ENCODE data around the gene DVL1. TPM values are rescaled to one million over a fixed set of nuclear protein-coding genes. Genes with fewer than 3 reads are reported as not detected.

DVL1 gene
- total and polyA plus RNA-seq, 12 donors, result 64.7 to 153 (median 79.7) TPM

DNA sequence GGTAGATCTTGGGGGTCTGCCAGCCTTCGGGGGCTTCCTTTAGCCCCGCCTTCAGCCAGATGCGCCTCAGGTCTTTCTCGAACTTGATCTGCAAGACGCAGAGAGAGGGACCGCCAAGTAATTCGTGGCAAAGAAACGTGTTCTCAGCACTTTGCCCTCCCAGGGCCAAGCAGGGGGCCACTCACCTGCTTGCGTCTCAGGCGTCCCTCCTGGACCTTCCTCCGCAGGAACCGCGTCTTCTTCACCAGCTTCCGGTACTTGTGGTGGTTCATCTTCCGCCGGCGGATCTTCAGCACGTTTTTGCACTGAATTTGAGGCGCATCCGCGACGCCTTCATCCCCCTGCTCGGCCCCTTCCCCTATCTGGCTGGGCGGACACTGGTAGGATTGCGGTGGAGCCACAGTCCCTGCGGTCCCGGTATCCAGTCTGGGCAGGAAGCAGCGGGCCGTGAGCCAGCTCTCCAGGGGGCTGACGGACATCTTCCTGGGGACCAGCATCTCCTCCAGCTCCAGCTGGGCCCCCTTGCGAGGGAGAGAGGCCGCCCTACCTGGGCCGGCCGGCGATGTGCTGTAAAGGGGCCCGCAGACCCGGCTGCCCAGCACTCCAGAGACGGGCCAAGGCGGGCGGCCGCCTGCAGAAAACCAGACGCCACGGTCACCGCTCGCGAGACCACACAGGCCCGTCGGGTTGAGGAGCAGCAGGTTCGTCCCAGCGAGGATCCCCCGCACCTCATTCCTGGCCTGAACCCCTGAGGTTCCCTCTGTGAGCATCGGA lies 24.8 kb upstream of the DVL1 start:
- TF ChIP-seq, protein P1, sequence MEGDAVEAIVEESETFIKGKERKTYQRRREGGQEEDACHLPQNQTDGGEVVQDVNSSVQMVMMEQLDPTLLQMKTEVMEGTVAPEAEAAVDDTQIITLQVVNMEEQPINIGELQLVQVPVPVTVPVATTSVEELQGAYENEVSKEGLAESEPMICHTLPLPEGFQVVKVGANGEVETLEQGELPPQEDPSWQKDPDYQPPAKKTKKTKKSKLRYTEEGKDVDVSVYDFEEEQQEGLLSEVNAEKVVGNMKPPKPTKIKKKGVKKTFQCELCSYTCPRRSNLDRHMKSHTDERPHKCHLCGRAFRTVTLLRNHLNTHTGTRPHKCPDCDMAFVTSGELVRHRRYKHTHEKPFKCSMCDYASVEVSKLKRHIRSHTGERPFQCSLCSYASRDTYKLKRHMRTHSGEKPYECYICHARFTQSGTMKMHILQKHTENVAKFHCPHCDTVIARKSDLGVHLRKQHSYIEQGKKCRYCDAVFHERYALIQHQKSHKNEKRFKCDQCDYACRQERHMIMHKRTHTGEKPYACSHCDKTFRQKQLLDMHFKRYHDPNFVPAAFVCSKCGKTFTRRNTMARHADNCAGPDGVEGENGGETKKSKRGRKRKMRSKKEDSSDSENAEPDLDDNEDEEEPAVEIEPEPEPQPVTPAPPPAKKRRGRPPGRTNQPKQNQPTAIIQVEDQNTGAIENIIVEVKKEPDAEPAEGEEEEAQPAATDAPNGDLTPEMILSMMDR (IDR thresholded peaks at IDR 0.05), result no peak
- DNase-seq (peak in 1 of 2 donors; percentile 27), ATAC-seq (no peak)
- Histone ChIP-seq H3K36me3 (peaks cover 0 to 19% (median 0%) of the 10 kb centered on the region in 9 donors), H3K4me3 (peak overlapping the region; percentile 76 to 100 (median 93)), H3K27ac (peak overlapping the region in 9 of 10 donors; percentile 91 to 99 (median 97)), H3K4me1 (peaks cover 16 to 45% (median 38%) of the 10 kb centered on the region in 9 donors), H3K9me3 (no peaks in the 10 kb centered on the region), H3K27me3 (no peaks in the 10 kb centered on the region)
- WGBS, 2 donors, result 46 to 48% methylated on average over 51 to 52 of the region's 52 CpGs
- intact Hi-C loops (cut with DNase I), result loop anchor here in 1 of 10 donors (10.0 kb wide), 1 partner anchor 131 kb away; no protein-coding TSS in a partner anchor

DNA sequence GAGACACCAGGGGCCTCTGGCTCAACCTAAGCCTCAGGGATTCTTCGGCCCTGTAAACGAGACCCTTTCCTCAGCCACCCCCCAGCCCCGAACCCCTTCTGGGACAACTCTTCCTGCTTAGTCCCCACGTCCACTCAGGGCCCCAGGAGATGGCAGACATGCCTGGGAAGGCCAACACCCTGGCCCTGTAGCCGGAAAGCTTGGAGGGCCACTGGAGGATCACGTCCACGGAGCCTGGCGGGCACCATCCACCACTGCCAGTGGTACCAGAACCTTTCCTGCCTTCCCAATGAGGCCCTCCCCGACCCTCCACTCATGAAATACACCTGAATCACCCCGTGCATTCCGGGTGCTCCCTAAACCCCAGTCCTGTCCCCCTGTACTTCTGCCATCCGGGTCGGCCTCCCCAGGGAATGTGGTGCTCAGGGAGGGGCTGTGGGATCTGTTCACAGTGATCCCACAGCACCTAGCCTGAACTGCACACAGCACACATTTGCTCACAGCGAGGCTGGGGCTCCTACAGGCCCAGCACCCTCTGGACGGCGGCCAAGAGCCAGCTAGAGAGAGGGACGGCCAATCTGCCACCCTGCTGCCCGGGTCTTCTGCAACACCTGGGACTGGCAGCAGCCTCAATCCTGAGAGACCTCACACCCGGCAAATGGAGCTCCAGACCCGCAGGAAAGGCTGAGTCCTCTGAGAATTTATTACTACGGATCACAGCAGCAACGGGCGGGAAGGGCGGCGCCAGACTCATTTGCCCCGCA lies 24.0 kb upstream of the DVL1 start:
- Histone ChIP-seq H3K36me3 (peaks cover 0 to 19% (median 0%) of the 10 kb centered on the region in 9 donors), H3K4me3 (peak overlapping the region in 4 of 10 donors; percentile 79 to 98 (median 93)), H3K4me1 (peaks cover 16 to 45% (median 38%) of the 10 kb centered on the region in 9 donors), H3K9me3 (no peaks in the 10 kb centered on the region), H3K27ac (no peak overlapping the region), H3K27me3 (no peaks in the 10 kb centered on the region)
- DNase-seq, result peak in 1 of 2 donors; percentile 25
- TF ChIP-seq, protein P1 (IDR thresholded peaks at IDR 0.05), result no peak
- 85 to 86% methylated on average over 26 of the region's 26 CpGs for WGBS, 2 donors
- intact Hi-C loops (cut with DNase I), result loop anchor here in 1 of 10 donors (10.0 kb wide), 1 partner anchor 132 kb away; no protein-coding TSS in a partner anchor
- ATAC-seq, result no peak

DNA sequence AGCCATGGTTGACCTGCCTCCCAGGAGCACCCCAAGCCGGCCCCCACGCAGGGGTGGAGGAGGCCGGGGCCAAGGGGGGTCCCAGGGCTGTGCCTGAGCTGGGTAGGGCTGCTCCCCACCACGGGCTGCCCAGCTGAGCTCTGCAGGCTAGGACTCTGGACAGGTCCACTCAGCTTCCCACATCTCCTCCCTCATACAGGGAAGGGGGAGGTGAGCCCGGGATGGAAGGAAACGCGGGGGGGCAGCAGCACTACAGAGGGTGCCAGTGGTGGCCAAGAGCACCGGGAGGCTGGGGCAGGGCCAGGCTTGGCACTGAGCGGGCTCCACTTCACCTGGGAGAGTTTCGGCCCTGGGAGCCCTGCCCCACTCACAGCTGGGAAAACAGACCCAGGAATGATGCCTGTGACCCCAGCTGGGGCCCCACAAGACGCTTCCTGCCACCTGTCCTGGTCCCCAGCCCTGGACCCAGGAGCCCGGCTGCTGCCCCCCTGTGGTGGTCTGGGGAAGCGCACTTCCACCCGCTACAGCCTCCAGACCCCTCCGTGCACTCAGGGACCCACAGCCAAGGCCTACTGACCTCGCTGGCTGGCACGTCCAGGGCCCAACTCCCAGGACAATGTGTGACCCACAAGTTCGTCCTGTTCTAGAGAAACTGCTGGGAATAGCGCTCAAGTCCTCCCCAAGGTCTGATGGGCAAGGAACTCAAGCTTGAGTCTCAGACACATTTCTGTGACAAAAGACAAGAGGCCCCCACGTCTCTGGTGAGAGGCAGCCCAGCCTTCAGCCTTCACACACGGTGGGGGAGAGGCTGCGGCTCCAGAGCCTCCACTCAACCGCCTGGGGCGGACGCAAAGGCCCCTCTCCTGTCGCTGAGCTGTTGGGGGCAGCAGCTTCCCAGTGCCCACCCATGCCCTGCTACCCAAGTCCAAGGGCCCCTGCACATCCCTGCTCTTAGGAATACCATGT lies 22.8 kb upstream of the DVL1 start:
- H3K27me3 ChIP-seq, result no peaks in the 10 kb centered on the region
- TF ChIP-seq, protein P1 (IDR thresholded peaks at IDR 0.05), result peak; percentile 91 to 98 (median 96)
- peak overlapping the region in 1 of 10 donors; percentile 4 for H3K4me3 ChIP-seq
- peaks cover 16 to 45% (median 38%) of the 10 kb centered on the region in 9 donors for H3K4me1 ChIP-seq
- intact Hi-C loops (cut with DNase I), result loop anchor here in 2 of 10 donors (1.0 to 10.0 kb wide), 2 partner anchors 48 to 133 kb away; no protein-coding TSS in a partner anchor
- ATAC-seq (peak; percentile 13 to 42 (median 28)), DNase-seq (peak in 1 of 2 donors; percentile 79)
- peak overlapping the region in 1 of 10 donors; percentile 3 for H3K27ac ChIP-seq
- peaks cover 0 to 19% (median 0%) of the 10 kb centered on the region in 9 donors for H3K36me3 ChIP-seq
- 36 to 38% methylated on average over 25 to 26 of the region's 26 CpGs for WGBS, 2 donors
- no peaks in the 10 kb centered on the region for H3K9me3 ChIP-seq
